Thyroid gland (tissue), 4 donors: ENCODE results near the gene BRINP1.

Experiments used
- POLR2A ChIP-seq, 2 donors: fragments of 450-650 bp; IDR thresholded peaks; one replicate each; pipeline ENCODE4 v1.6.1; 2017; ENCODE audit warnings: antibody characterized with exemption in 2 of 2, mild to moderate bottlenecking in 2 of 2, moderate library complexity in 1 of 2
- TF ChIP-seq, protein P1 (sequence below), 6 experiments: fragments of 200-600 bp in 3 of 6; fragments of 450-650 bp in 3 of 6; sonication (generic) in 3 of 6; IDR thresholded peaks; one replicate each; pipeline ENCODE4 v1.5.1; 2016 to 2019; ENCODE audit warnings: antibody characterized with exemption in 6 of 6, mild to moderate bottlenecking in 2 of 6, inconsistent platforms in 1 of 6, moderate library complexity in 1 of 6

DNA sequence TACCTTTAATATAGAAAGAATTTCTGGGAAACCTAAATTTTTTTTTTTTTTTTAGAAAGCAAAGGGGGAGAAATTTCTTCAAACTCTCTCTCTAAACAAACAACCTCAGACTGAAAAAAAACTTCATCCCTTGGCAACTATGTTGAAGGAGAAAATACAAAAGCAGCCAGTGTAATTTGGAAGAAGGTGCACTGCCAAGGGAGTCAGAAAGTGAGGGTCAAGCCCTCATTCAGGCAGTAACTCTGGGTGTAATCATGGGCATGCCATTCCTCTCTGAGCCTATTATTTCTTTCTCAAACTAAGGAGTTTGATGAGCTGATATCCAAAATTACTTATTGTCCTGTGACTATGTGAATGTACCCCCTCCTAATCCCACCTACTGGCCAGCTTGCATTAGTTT is 203.1 kb downstream of the BRINP1 start:
- TF ChIP-seq, protein P1, sequence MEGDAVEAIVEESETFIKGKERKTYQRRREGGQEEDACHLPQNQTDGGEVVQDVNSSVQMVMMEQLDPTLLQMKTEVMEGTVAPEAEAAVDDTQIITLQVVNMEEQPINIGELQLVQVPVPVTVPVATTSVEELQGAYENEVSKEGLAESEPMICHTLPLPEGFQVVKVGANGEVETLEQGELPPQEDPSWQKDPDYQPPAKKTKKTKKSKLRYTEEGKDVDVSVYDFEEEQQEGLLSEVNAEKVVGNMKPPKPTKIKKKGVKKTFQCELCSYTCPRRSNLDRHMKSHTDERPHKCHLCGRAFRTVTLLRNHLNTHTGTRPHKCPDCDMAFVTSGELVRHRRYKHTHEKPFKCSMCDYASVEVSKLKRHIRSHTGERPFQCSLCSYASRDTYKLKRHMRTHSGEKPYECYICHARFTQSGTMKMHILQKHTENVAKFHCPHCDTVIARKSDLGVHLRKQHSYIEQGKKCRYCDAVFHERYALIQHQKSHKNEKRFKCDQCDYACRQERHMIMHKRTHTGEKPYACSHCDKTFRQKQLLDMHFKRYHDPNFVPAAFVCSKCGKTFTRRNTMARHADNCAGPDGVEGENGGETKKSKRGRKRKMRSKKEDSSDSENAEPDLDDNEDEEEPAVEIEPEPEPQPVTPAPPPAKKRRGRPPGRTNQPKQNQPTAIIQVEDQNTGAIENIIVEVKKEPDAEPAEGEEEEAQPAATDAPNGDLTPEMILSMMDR (IDR thresholded peaks at IDR 0.05), result no peak
- no peak for TF ChIP-seq POLR2A (IDR thresholded peaks at IDR 0.05)
